ENCODE results near the gene CDK4. TPM values are rescaled to one million over a fixed set of nuclear protein-coding genes. Genes with fewer than 3 reads are reported as not detected.
A peak's percentile ranks its signal among the peaks of the same experiment; 100 is the strongest.

Gene CDK4
- total RNA-seq, 1 donor from 2014 or later: 140 TPM

- no peaks in the 10 kb centered on the region for H3K9me3 Mint-ChIP-seq (ENCODE audit: low read depth)
- TF ChIP-seq, protein P1, sequence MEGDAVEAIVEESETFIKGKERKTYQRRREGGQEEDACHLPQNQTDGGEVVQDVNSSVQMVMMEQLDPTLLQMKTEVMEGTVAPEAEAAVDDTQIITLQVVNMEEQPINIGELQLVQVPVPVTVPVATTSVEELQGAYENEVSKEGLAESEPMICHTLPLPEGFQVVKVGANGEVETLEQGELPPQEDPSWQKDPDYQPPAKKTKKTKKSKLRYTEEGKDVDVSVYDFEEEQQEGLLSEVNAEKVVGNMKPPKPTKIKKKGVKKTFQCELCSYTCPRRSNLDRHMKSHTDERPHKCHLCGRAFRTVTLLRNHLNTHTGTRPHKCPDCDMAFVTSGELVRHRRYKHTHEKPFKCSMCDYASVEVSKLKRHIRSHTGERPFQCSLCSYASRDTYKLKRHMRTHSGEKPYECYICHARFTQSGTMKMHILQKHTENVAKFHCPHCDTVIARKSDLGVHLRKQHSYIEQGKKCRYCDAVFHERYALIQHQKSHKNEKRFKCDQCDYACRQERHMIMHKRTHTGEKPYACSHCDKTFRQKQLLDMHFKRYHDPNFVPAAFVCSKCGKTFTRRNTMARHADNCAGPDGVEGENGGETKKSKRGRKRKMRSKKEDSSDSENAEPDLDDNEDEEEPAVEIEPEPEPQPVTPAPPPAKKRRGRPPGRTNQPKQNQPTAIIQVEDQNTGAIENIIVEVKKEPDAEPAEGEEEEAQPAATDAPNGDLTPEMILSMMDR (IDR thresholded peaks at IDR 0.05): peak; percentile 70
- no peak overlapping the region for H3K4me3 Mint-ChIP-seq (ENCODE audit: unreplicated experiment)
- peaks cover 18% of the 10 kb centered on the region for H3K27me3 Mint-ChIP-seq (ENCODE audit: low read depth)
- no peak overlapping the region for H3K27ac Mint-ChIP-seq (ENCODE audit: unreplicated experiment)
- H3K36me3 Mint-ChIP-seq (ENCODE audit: low read depth): peaks cover 15% of the 10 kb centered on the region
- DNase-seq (ENCODE audit: low spot score): no peak
- peaks cover 18% of the 10 kb centered on the region for H3K4me1 Mint-ChIP-seq (ENCODE audit: low read depth)
These were observed 7.4 kb upstream of the CDK4 start for GRCh38 chr12:57759360-57759980.

GRCh38 chr12:57758552-57759359, 6.6 kb upstream of the CDK4 start:
- Mint-ChIP-seq H3K27me3 (ENCODE audit: low read depth) (peaks cover 10% of the 10 kb centered on the region), H3K4me3 (ENCODE audit: unreplicated experiment) (no peak overlapping the region), H3K27ac (ENCODE audit: unreplicated experiment) (no peak overlapping the region), H3K4me1 (ENCODE audit: low read depth) (peaks cover 19% of the 10 kb centered on the region), H3K36me3 (ENCODE audit: low read depth) (peaks cover 12% of the 10 kb centered on the region), H3K9me3 (ENCODE audit: low read depth) (no peaks in the 10 kb centered on the region)
- TF ChIP-seq, protein P1 (IDR thresholded peaks at IDR 0.05): no peak
- DNase-seq (ENCODE audit: low spot score): no peak

DNA sequence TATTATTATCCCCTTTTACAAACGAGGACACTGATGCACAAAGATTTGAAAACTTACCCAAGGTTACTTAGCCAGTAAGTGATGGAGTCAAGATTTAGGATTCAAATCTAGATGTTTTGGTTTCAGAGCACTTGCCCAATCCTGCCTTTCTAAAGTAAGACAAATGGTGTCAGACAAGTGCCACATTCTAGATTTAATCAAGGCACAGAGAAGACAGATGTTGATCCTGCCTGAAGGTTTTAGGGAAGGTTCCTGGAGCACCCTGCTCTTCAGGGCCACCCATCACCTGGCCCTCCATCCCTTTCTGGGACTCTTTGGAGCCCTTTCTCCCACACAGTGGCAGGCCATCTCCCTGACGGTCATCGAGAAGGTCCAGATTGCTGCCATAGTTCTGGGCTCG, 5.7 kb upstream of the CDK4 start:
- H3K36me3 Mint-ChIP-seq (ENCODE audit: low read depth): peaks cover 12% of the 10 kb centered on the region
- H3K9me3 Mint-ChIP-seq (ENCODE audit: low read depth): no peaks in the 10 kb centered on the region
- H3K27me3 Mint-ChIP-seq (ENCODE audit: low read depth): peaks cover 2% of the 10 kb centered on the region
- TF ChIP-seq, protein P1 (IDR thresholded peaks at IDR 0.05): no peak
- no peak overlapping the region for H3K4me3 Mint-ChIP-seq (ENCODE audit: unreplicated experiment)
- no peak overlapping the region for H3K27ac Mint-ChIP-seq (ENCODE audit: unreplicated experiment)
- DNase-seq (ENCODE audit: low spot score): no peak
- peaks cover 22% of the 10 kb centered on the region for H3K4me1 Mint-ChIP-seq (ENCODE audit: low read depth)

GRCh38 chr12:57756406-57757341, 4.6 kb upstream of the CDK4 start:
- H3K36me3 Mint-ChIP-seq (ENCODE audit: low read depth): peaks cover 12% of the 10 kb centered on the region
- TF ChIP-seq, protein P1 (IDR thresholded peaks at IDR 0.05): peak; percentile 80
- peak overlapping the region; percentile 70 for H3K4me3 Mint-ChIP-seq (ENCODE audit: unreplicated experiment)
- H3K4me1 Mint-ChIP-seq (ENCODE audit: low read depth): peaks cover 27% of the 10 kb centered on the region
- no peak overlapping the region for H3K27ac Mint-ChIP-seq (ENCODE audit: unreplicated experiment)
- no peaks in the 10 kb centered on the region for H3K27me3 Mint-ChIP-seq (ENCODE audit: low read depth)
- no peak for DNase-seq (ENCODE audit: low spot score)
- no peaks in the 10 kb centered on the region for H3K9me3 Mint-ChIP-seq (ENCODE audit: low read depth)

All from chondrocyte (in vitro differentiated cells).